ENCODE data around the gene TUBB2B. TPM values are rescaled to one million over a fixed set of nuclear protein-coding genes. Genes with fewer than 3 reads are reported as not detected.
"Not testable (repeated sequence)": the region's sequence is repeated elsewhere in the genome, so short reads cannot be mapped to it uniquely, and the experiment has no call there.

Gene TUBB2B
- total RNA-seq, 5 donors from 2014 or later (not counting 1 experiment from before 2014, with no cell fraction given) = 0.46 to 1.2 (median 0.87) TPM; not detected in 1

DNA sequence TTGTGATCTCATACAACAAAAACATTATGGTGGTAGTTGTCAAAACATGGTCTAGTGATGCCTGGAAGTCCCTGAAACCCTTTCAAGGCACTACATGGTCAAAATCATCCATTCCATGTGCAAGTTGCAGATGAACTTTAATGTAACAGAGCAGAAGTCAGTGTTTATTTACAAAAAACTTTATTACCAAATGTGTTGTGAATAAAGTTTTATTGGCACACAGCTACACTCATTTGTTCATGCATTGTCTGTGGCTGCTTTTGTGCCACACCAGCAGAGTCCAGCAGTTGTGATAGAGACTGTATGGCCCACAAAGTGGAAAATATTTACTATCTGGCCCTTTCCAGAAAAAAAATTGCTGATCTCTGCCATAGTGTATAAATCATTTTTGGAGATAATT is 26.8 kb downstream of the TUBB2B start:
- H3K4me1 Mint-ChIP-seq = peaks cover 0 to 6% (median 0%) of the 10 kb centered on the region in 3 donors
- no peak overlapping the region for H3K4me3 ChIP-seq (ENCODE audit: control insufficient read depth in 1 of 2, extremely low read depth in 1 of 2, low read length in 1 of 2)
- H3K27ac Mint-ChIP-seq = no peak overlapping the region
- ATAC-seq (replicated peaks in 1 of 4) = no peak
- DNase-seq = no peak
- H3K27ac ChIP-seq (ENCODE audit: low read length) = no peak overlapping the region
- H3K36me3 Mint-ChIP-seq = peaks cover 3% of the 10 kb centered on the region
- peaks cover 10 to 15% of the 10 kb centered on the region in 2 donors for H3K27me3 Mint-ChIP-seq
- H3K27me3 ChIP-seq (replicated peaks in 1 of 2; ENCODE audit: control insufficient read depth in 2 of 2, extremely low read depth in 1 of 2, insufficient read depth in 2 of 2, low read length in 1 of 2) = peaks cover 0 to 3% of the 10 kb centered on the region in 2 experiments
- H3K4me3 Mint-ChIP-seq = no peak overlapping the region
- ChIA-PET POLR2A (no interaction called here), CTCF (no interaction called here)
- H3K9me3 Mint-ChIP-seq = peaks cover 4 to 5% (median 4%) of the 10 kb centered on the region in 3 donors
- H3K4me1 ChIP-seq (ENCODE audit: control insufficient read depth in 1 of 2, extremely low read depth in 1 of 2, insufficient read depth in 2 of 2, low read length in 2 of 2) = no peaks in the 10 kb centered on the region
- no peaks in the 10 kb centered on the region for H3K36me3 ChIP-seq (ENCODE audit: control insufficient read depth in 2 of 2, extremely low read depth in 1 of 2, insufficient read depth in 1 of 2, low read length in 1 of 2)
- H3K9me3 ChIP-seq = no peaks in the 10 kb centered on the region

DNA sequence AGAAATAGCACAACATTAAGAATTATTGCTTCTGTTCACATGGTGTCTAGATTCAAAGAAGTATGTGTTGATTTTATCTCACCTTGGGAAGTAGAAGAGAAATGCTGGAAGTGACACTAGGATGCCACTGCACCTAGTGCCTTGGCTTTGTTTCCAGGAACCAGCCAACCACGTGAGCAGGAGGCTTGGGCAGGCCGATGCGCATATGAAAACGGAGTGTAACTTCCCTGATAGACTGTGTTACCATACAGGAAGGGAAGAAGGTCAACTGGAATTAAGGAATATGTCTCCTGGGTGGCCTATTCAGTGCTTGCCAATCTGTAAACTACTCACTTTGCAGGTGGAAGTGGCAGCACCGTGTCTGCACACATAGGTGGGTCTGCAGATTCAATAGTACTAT is 28.1 kb downstream of the TUBB2B start:
- peaks cover 3% of the 10 kb centered on the region for H3K36me3 Mint-ChIP-seq
- no peaks in the 10 kb centered on the region for H3K9me3 ChIP-seq
- peaks cover 10 to 15% of the 10 kb centered on the region in 2 donors for H3K27me3 Mint-ChIP-seq
- peaks cover 0 to 11% of the 10 kb centered on the region in 2 experiments for H3K27me3 ChIP-seq (replicated peaks in 1 of 2; ENCODE audit: control insufficient read depth in 2 of 2, extremely low read depth in 1 of 2, insufficient read depth in 2 of 2, low read length in 1 of 2)
- H3K36me3 ChIP-seq (ENCODE audit: control insufficient read depth in 2 of 2, extremely low read depth in 1 of 2, insufficient read depth in 1 of 2, low read length in 1 of 2) = no peaks in the 10 kb centered on the region
- H3K4me3 ChIP-seq (ENCODE audit: control insufficient read depth in 1 of 2, extremely low read depth in 1 of 2, low read length in 1 of 2) = no peak overlapping the region
- peaks cover 1 to 4% (median 2%) of the 10 kb centered on the region in 3 donors for H3K9me3 Mint-ChIP-seq
- no peak overlapping the region for H3K27ac Mint-ChIP-seq
- no peaks in the 10 kb centered on the region for H3K4me1 ChIP-seq (ENCODE audit: control insufficient read depth in 1 of 2, extremely low read depth in 1 of 2, insufficient read depth in 2 of 2, low read length in 2 of 2)
- no peak overlapping the region for H3K27ac ChIP-seq (ENCODE audit: low read length)
- WGBS (ENCODE audit: insufficient coverage) = no CpG with 5 or more reads among the region's 5 CpGs
- CTCF ChIA-PET = no interaction called here
- ATAC-seq (replicated peaks in 1 of 4) = no peak
- no peak for DNase-seq
- H3K4me3 Mint-ChIP-seq = no peak overlapping the region
- peaks cover 0 to 5% (median 0%) of the 10 kb centered on the region in 3 donors for H3K4me1 Mint-ChIP-seq
- POLR2A ChIA-PET = interaction anchor here in 1 of 2 donors (0.6 kb wide), 1 partner anchor 1010 kb away, joined by 3 read pairs; no protein-coding TSS in a partner anchor

DNA sequence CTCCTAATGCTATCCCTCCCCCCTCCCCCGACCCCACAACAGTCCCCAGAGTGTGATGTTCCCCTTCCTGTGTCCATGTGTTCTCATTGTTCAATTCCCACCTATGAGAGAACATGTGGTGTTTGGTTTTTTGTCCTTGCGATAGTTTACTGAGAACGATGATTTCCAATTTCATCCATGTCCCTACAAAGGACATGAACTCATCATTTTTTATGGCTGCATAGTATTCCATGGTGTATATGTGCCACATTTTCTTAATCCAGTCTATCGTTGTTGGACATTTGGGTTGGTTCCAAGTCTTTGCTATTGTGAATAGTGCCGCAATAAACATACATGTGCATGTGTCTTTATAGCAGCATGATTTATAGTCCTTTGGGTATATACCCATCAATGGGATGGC is 29.7 kb downstream of the TUBB2B start:
- no CpG with 5 or more reads among the region's 5 CpGs for WGBS (ENCODE audit: insufficient coverage)
- H3K4me3 Mint-ChIP-seq, POLR2A ChIA-PET: not testable (repeated sequence)

DNA sequence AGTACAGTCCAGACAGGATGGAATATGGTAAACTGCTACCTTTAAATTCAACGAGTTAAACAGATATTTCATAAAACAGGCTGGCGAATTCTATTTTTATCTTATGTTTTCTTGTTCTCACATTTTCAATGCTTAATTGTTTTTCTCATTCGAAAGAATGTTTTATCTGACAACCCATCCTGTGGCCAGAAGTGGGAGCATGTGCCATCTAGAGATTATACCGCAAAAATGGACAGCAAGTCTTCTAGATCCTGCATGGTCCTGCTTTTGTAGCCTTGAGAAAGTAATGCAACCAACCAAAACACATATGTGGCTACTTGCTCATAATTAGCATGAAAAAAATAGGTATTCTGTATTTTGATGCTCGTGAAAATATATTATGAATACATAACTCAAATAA is 30.7 kb downstream of the TUBB2B start:
- 100% methylated on average over 2 of the region's 5 CpGs for WGBS (ENCODE audit: insufficient coverage)
- Mint-ChIP-seq H3K27me3 (peaks cover 0 to 4% of the 10 kb centered on the region in 2 donors), H3K27ac (no peak overlapping the region), H3K9me3 (peaks cover 0 to 4% (median 2%) of the 10 kb centered on the region in 3 donors), H3K4me3 (no peak overlapping the region), H3K36me3 (no peaks in the 10 kb centered on the region), H3K4me1 (no peaks in the 10 kb centered on the region)
- CTCF ChIA-PET = no interaction called here
- Histone ChIP-seq H3K27ac (ENCODE audit: low read length) (no peak overlapping the region), H3K4me1 (ENCODE audit: control insufficient read depth in 1 of 2, extremely low read depth in 1 of 2, insufficient read depth in 2 of 2, low read length in 2 of 2) (no peaks in the 10 kb centered on the region), H3K36me3 (ENCODE audit: control insufficient read depth in 2 of 2, extremely low read depth in 1 of 2, insufficient read depth in 1 of 2, low read length in 1 of 2) (no peaks in the 10 kb centered on the region), H3K9me3 (no peaks in the 10 kb centered on the region), H3K27me3 (replicated peaks in 1 of 2; ENCODE audit: control insufficient read depth in 2 of 2, extremely low read depth in 1 of 2, insufficient read depth in 2 of 2, low read length in 1 of 2) (peaks cover 0 to 17% of the 10 kb centered on the region in 2 experiments), H3K4me3 (ENCODE audit: control insufficient read depth in 1 of 2, extremely low read depth in 1 of 2, low read length in 1 of 2) (no peak overlapping the region)
- ATAC-seq (replicated peaks in 1 of 4) (no peak), DNase-seq (no peak)
- POLR2A ChIA-PET = no interaction called here

More for the DNA sequence above, 29.7 kb downstream of the TUBB2B start:
- H3K27me3 Mint-ChIP-seq; H3K36me3 Mint-ChIP-seq; DNase-seq; H3K27ac ChIP-seq (ENCODE audit: low read length); H3K36me3 ChIP-seq (ENCODE audit: control insufficient read depth in 2 of 2, extremely low read depth in 1 of 2, insufficient read depth in 1 of 2, low read length in 1 of 2); CTCF ChIA-PET; H3K9me3 ChIP-seq; H3K4me1 Mint-ChIP-seq; ATAC-seq (replicated peaks in 1 of 4); H3K4me1 ChIP-seq (ENCODE audit: control insufficient read depth in 1 of 2, extremely low read depth in 1 of 2, insufficient read depth in 2 of 2, low read length in 2 of 2); H3K4me3 ChIP-seq (ENCODE audit: control insufficient read depth in 1 of 2, extremely low read depth in 1 of 2, low read length in 1 of 2); H3K27ac Mint-ChIP-seq; H3K9me3 Mint-ChIP-seq: not testable (repeated sequence)
- H3K27me3 ChIP-seq (replicated peaks in 1 of 2; ENCODE audit: control insufficient read depth in 2 of 2, extremely low read depth in 1 of 2, insufficient read depth in 2 of 2, low read length in 1 of 2) = peaks cover 0 to 17% of the 10 kb centered on the region in 2 experiments

DNA sequence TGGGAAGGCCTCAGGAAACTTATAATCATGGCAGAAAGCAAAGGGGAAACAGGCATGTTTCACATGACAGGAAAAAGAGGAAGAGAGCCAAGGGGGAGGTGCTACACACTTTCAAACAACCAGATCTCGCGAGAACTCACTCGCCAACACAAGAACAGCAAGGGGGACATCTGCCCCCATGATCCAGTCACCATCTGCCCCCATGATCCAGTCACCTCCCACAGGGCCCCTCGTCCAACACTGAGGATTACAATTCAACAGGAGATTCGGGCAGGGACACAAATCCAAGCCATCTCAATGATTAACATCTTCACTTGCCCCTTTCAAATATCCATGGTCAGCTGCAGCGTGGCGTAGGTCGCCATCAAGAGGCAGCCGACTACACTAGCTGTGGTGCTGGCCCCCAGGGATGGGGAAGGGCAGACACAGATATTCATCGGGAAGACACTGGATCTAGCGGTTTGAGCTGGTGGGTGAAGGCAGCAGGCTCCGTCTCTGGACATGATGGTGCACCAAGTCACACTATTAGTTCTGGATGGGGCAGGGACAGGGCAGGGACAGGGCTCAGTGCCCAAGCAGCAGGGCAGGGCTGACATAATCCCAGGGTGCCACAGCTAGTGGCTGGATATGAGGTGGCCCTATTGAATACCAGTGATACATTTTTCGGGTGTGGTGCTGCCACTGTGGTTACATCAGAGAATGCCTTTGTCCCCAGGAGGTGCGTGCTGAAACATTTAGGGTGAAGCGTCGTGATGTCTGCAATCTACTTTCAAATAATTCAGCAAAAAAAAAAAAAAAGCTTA is 31.6 kb downstream of the TUBB2B start:
- ATAC-seq (replicated peaks in 1 of 4) (peak in 1 of 4 experiments; percentile 9), DNase-seq (peak in 1 of 35 experiments; percentile 8)
- peaks cover 0 to 4% (median 2%) of the 10 kb centered on the region in 3 donors for H3K9me3 Mint-ChIP-seq
- H3K4me3 Mint-ChIP-seq = no peak overlapping the region
- no peaks in the 10 kb centered on the region for H3K4me1 Mint-ChIP-seq
- Histone ChIP-seq H3K9me3 (no peaks in the 10 kb centered on the region), H3K36me3 (ENCODE audit: control insufficient read depth in 2 of 2, extremely low read depth in 1 of 2, insufficient read depth in 1 of 2, low read length in 1 of 2) (no peaks in the 10 kb centered on the region), H3K27ac (ENCODE audit: low read length) (no peak overlapping the region), H3K4me3 (ENCODE audit: control insufficient read depth in 1 of 2, extremely low read depth in 1 of 2, low read length in 1 of 2) (no peak overlapping the region), H3K27me3 (replicated peaks in 1 of 2; ENCODE audit: control insufficient read depth in 2 of 2, extremely low read depth in 1 of 2, insufficient read depth in 2 of 2, low read length in 1 of 2) (peaks cover 0 to 17% of the 10 kb centered on the region in 2 experiments), H3K4me1 (ENCODE audit: control insufficient read depth in 1 of 2, extremely low read depth in 1 of 2, insufficient read depth in 2 of 2, low read length in 2 of 2) (no peaks in the 10 kb centered on the region)
- no peaks in the 10 kb centered on the region for H3K36me3 Mint-ChIP-seq
- H3K27me3 Mint-ChIP-seq = peaks cover 0 to 4% of the 10 kb centered on the region in 2 donors
- ChIA-PET POLR2A (no interaction called here), CTCF (no interaction called here)
- WGBS (ENCODE audit: insufficient coverage) = 91% methylated on average over 10 of the region's 16 CpGs
- H3K27ac Mint-ChIP-seq = no peak overlapping the region

DNA sequence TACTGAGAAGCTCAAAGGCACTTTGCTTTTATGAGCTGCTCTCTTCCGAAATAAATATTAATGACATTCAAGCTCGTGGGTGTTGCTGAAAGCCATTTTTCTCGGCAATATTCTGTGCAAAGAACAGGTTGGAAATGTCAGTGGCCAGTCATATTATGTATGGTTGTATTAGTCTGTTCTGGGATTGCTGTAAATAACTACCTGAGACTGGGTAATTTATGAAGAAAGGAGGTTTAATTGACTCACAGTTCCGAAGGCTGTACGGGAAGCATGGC is 32.1 kb downstream of the TUBB2B start:
- peaks cover 0 to 3% of the 10 kb centered on the region in 2 donors for H3K27me3 Mint-ChIP-seq
- DNase-seq (no peak), ATAC-seq (replicated peaks in 1 of 4) (no peak)
- no peaks in the 10 kb centered on the region for H3K4me1 Mint-ChIP-seq
- no peak overlapping the region for H3K27ac Mint-ChIP-seq
- H3K4me3 Mint-ChIP-seq = no peak overlapping the region
- H3K4me3 ChIP-seq (ENCODE audit: control insufficient read depth in 1 of 2, extremely low read depth in 1 of 2, low read length in 1 of 2) = no peak overlapping the region
- 83% methylated on average over 5 of the region's 5 CpGs for WGBS (ENCODE audit: insufficient coverage)
- H3K4me1 ChIP-seq (ENCODE audit: control insufficient read depth in 1 of 2, extremely low read depth in 1 of 2, insufficient read depth in 2 of 2, low read length in 2 of 2) = no peaks in the 10 kb centered on the region
- H3K27ac ChIP-seq (ENCODE audit: low read length) = no peak overlapping the region
- CTCF ChIA-PET = no interaction called here
- POLR2A ChIA-PET = no interaction called here
- peaks cover 0 to 2% (median 2%) of the 10 kb centered on the region in 3 donors for H3K9me3 Mint-ChIP-seq
- peaks cover 0 to 17% of the 10 kb centered on the region in 2 experiments for H3K27me3 ChIP-seq (replicated peaks in 1 of 2; ENCODE audit: control insufficient read depth in 2 of 2, extremely low read depth in 1 of 2, insufficient read depth in 2 of 2, low read length in 1 of 2)
- no peaks in the 10 kb centered on the region for H3K9me3 ChIP-seq
- no peaks in the 10 kb centered on the region for H3K36me3 ChIP-seq (ENCODE audit: control insufficient read depth in 2 of 2, extremely low read depth in 1 of 2, insufficient read depth in 1 of 2, low read length in 1 of 2)
- no peaks in the 10 kb centered on the region for H3K36me3 Mint-ChIP-seq
